ENCODE measurements around the gene LUZP1. TPM values are rescaled to one million over a fixed set of nuclear protein-coding genes. Genes with fewer than 3 reads are reported as not detected.

Gene LUZP1
- total RNA-seq, 1 donor from 2014 or later: 82.2 TPM

DNA sequence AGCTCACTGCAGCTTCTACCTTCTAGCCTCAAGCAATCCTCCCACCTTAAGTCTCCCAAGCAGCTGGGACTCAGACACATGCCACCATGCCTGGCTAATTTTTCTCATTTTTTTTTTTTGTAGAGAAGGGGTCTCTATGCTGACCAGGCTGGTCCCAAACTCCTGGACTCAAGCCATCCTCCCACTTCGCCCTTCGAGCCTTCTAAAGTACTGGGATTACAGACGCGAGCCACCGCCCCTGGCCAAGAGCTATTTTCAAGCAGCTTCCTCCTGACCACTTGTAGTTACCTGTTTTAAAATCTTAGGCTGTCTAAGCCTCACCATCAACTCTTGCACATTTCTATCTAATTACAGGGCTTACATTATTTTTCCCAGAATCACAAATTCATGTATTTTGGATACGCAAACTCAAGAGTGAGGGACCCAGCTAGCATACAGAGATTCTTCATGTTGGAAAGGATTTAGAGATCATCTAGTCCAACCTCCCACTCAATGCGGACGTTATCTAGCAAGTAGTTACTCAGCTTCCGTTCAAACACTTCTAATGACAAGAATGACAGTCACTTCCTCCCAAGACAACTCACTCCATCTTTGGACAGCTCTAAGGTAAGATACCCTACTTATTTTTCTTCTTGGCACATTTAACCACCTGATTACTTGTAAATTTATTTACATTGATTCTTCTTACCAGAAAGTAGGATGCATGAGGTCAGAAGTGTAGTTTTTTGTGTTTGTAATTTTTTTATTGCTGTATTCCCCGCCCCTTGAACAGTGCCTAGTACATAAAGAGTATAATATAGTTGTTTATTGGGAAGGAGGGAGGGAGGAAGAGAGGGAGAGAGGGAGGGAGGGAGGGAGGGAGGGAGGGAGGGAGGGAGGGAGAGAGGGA lies 65.4 kb downstream of the LUZP1 start:
- peak; percentile 37 for FAIRE-seq
- DNase-seq (ENCODE audit: low read depth): peak; percentile 55
- H3K4me2 ChIP-seq (ENCODE audit: low read length): peak overlapping the region; percentile 65
- no peak for TF ChIP-seq EZH2 (IDR thresholded peaks at IDR 0.05; ENCODE audit: insufficient read depth, low read length)
- TF ChIP-seq, protein P1, sequence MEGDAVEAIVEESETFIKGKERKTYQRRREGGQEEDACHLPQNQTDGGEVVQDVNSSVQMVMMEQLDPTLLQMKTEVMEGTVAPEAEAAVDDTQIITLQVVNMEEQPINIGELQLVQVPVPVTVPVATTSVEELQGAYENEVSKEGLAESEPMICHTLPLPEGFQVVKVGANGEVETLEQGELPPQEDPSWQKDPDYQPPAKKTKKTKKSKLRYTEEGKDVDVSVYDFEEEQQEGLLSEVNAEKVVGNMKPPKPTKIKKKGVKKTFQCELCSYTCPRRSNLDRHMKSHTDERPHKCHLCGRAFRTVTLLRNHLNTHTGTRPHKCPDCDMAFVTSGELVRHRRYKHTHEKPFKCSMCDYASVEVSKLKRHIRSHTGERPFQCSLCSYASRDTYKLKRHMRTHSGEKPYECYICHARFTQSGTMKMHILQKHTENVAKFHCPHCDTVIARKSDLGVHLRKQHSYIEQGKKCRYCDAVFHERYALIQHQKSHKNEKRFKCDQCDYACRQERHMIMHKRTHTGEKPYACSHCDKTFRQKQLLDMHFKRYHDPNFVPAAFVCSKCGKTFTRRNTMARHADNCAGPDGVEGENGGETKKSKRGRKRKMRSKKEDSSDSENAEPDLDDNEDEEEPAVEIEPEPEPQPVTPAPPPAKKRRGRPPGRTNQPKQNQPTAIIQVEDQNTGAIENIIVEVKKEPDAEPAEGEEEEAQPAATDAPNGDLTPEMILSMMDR (IDR thresholded peaks at IDR 0.05; ENCODE audit: insufficient read depth, low read depth, low read length): no peak
- H3K9me3 Mint-ChIP-seq (ENCODE audit: unreplicated experiment): no peaks in the 10 kb centered on the region
- H3K9me3 ChIP-seq (ENCODE audit: insufficient read depth, low read depth, low read length): no peaks in the 10 kb centered on the region
- H3K27ac Mint-ChIP-seq (ENCODE audit: unreplicated experiment): peak overlapping the region; percentile 87
- peak overlapping the region; percentile 51 for H3K4me3 Mint-ChIP-seq (ENCODE audit: unreplicated experiment)
- peak overlapping the region; percentile 85 for H3K27ac ChIP-seq (ENCODE audit: low read depth, low read length)
- peaks cover 48% of the 10 kb centered on the region for H3K4me1 Mint-ChIP-seq (ENCODE audit: low read depth, unreplicated experiment)
- peak overlapping the region; percentile 21 for H3K9ac ChIP-seq (ENCODE audit: low read length)
- H3K27me3 Mint-ChIP-seq (ENCODE audit: low read depth, unreplicated experiment): no peaks in the 10 kb centered on the region
- H3K4me3 ChIP-seq (ENCODE audit: insufficient read depth, low read depth, low read length): no peak overlapping the region
- peaks cover 13% of the 10 kb centered on the region for H3K36me3 Mint-ChIP-seq (ENCODE audit: low read depth, unreplicated experiment)
- peaks cover 26% of the 10 kb centered on the region for H4K20me1 ChIP-seq (ENCODE audit: insufficient read depth, low read length)
- H2AFZ ChIP-seq (ENCODE audit: low read depth, low read length): no peak overlapping the region
- H3K27me3 ChIP-seq (ENCODE audit: insufficient read depth, low read length): no peaks in the 10 kb centered on the region
- peaks cover 60% of the 10 kb centered on the region for H3K79me2 ChIP-seq (ENCODE audit: insufficient read depth, low read length)
- H3K36me3 ChIP-seq (ENCODE audit: insufficient read depth, low read length): peaks cover 14% of the 10 kb centered on the region
- H3K4me1 ChIP-seq (ENCODE audit: insufficient read depth, low read length): peaks cover 55% of the 10 kb centered on the region

DNA sequence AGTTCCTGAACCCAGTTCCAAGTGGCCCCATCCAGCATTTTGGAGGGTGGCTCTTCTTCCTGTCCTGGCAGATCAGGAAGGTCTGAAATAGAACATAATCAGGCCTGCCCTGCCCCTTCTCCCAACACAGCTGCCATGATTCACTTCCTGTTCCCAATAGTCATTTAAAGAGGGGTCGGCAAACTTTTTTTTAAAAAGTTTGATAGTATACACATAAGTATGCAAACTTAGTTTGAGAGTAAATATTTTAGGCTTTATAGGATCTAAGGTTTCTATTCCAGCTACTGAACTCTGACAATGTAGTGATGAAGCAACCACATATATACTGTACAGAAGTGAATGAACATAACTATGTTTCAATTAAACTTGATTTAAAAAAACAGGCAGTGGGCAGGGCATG lies 66.4 kb downstream of the LUZP1 start:
- Mint-ChIP-seq H3K4me3 (ENCODE audit: unreplicated experiment) (peak overlapping the region; percentile 30), H3K9me3 (ENCODE audit: unreplicated experiment) (no peaks in the 10 kb centered on the region), H3K4me1 (ENCODE audit: low read depth, unreplicated experiment) (peaks cover 58% of the 10 kb centered on the region), H3K27ac (ENCODE audit: unreplicated experiment) (peak overlapping the region; percentile 87), H3K36me3 (ENCODE audit: low read depth, unreplicated experiment) (peaks cover 8% of the 10 kb centered on the region), H3K27me3 (ENCODE audit: low read depth, unreplicated experiment) (no peaks in the 10 kb centered on the region)
- Histone ChIP-seq H3K27ac (ENCODE audit: low read depth, low read length) (peak overlapping the region; percentile 85), H3K4me3 (ENCODE audit: insufficient read depth, low read depth, low read length) (no peak overlapping the region), H3K9ac (ENCODE audit: low read length) (peak overlapping the region; percentile 64), H3K4me1 (ENCODE audit: insufficient read depth, low read length) (peaks cover 55% of the 10 kb centered on the region), H3K9me3 (ENCODE audit: insufficient read depth, low read depth, low read length) (no peaks in the 10 kb centered on the region), H3K36me3 (ENCODE audit: insufficient read depth, low read length) (peaks cover 9% of the 10 kb centered on the region), H3K27me3 (ENCODE audit: insufficient read depth, low read length) (no peaks in the 10 kb centered on the region), H3K79me2 (ENCODE audit: insufficient read depth, low read length) (peaks cover 62% of the 10 kb centered on the region), H4K20me1 (ENCODE audit: insufficient read depth, low read length) (peaks cover 27% of the 10 kb centered on the region), H3K4me2 (ENCODE audit: low read length) (peak overlapping the region; percentile 65), H2AFZ (ENCODE audit: low read depth, low read length) (no peak overlapping the region)
- TF ChIP-seq EZH2 (IDR thresholded peaks at IDR 0.05; ENCODE audit: insufficient read depth, low read length): no peak
- TF ChIP-seq, protein P1 (IDR thresholded peaks at IDR 0.05; ENCODE audit: insufficient read depth, low read depth, low read length): no peak
- DNase-seq (ENCODE audit: low read depth): peak; percentile 43
- FAIRE-seq: no peak

DNA sequence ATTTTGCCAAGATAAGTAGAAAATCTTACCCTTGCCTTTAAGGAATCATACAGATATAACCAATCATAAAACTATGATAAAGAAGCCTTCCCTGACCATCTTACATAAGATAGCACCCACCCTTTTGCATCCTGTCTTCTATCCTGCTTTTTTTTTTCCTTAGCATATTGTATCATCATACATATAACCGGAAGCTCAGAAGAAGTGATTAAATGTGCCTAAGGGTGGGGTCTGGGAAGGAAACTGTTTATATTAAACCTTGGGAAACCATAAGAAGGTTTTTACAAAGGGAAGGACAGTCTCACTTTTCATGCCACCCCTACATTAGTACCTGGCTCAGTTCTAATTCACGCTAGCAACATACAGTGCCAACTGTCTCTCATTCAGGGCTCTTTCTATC lies 66.8 kb downstream of the LUZP1 start:
- FAIRE-seq (no peak), DNase-seq (ENCODE audit: low read depth) (no peak)
- no peaks in the 10 kb centered on the region for H3K27me3 Mint-ChIP-seq (ENCODE audit: low read depth, unreplicated experiment)
- Histone ChIP-seq H3K27me3 (ENCODE audit: insufficient read depth, low read length) (no peaks in the 10 kb centered on the region), H3K79me2 (ENCODE audit: insufficient read depth, low read length) (peaks cover 62% of the 10 kb centered on the region), H3K4me3 (ENCODE audit: insufficient read depth, low read depth, low read length) (no peak overlapping the region), H3K9me3 (ENCODE audit: insufficient read depth, low read depth, low read length) (no peaks in the 10 kb centered on the region), H3K9ac (ENCODE audit: low read length) (peak overlapping the region; percentile 64), H2AFZ (ENCODE audit: low read depth, low read length) (no peak overlapping the region), H3K36me3 (ENCODE audit: insufficient read depth, low read length) (peaks cover 10% of the 10 kb centered on the region), H4K20me1 (ENCODE audit: insufficient read depth, low read length) (peaks cover 30% of the 10 kb centered on the region), H3K4me1 (ENCODE audit: insufficient read depth, low read length) (peaks cover 55% of the 10 kb centered on the region), H3K4me2 (ENCODE audit: low read length) (peak overlapping the region; percentile 65), H3K27ac (ENCODE audit: low read depth, low read length) (peak overlapping the region; percentile 85)
- H3K27ac Mint-ChIP-seq (ENCODE audit: unreplicated experiment): peak overlapping the region; percentile 97
- peaks cover 8% of the 10 kb centered on the region for H3K36me3 Mint-ChIP-seq (ENCODE audit: low read depth, unreplicated experiment)
- peaks cover 61% of the 10 kb centered on the region for H3K4me1 Mint-ChIP-seq (ENCODE audit: low read depth, unreplicated experiment)
- H3K9me3 Mint-ChIP-seq (ENCODE audit: unreplicated experiment): no peaks in the 10 kb centered on the region
- peak overlapping the region; percentile 55 for H3K4me3 Mint-ChIP-seq (ENCODE audit: unreplicated experiment)
- TF ChIP-seq, protein P1 (IDR thresholded peaks at IDR 0.05; ENCODE audit: insufficient read depth, low read depth, low read length): no peak
- no peak for TF ChIP-seq EZH2 (IDR thresholded peaks at IDR 0.05; ENCODE audit: insufficient read depth, low read length)
